Caco-2 (cell line): ENCODE results near the gene CPED1. TPM values are rescaled to one million over a fixed set of nuclear protein-coding genes. Genes with fewer than 3 reads are reported as not detected.

ENCODE experiments used
- BruUV-seq: library from RNA; stranded (reverse); fragments of 400-500 nt; replicated peaks from 2 replicates; lab custom pipeline; 2021; lab: Mats Ljungman, UMichigan
- CTCF ChIA-PET: fragments of 300-600 bp; sonication (Branson Sonifier 250); formaldehyde crosslinking; loops from one replicate; lab custom pipeline; 2022; ENCODE audit warnings: antibody characterized with exemption; lab: Charles Lee
- POLR2A ChIA-PET: fragments of 300-600 bp; sonication (Branson Sonifier 250); formaldehyde crosslinking; loops from one replicate; lab custom pipeline; 2022; ENCODE audit warnings: antibody characterized with exemption; lab: Charles Lee
- DNase-seq, 2 experiments: peaks; one replicate each; pipeline versions ENCODE4 v3.0.0 to v3.0.0-alpha.2; 2020 to 2022
- H3K27me3 ChIP-seq: replicated peaks from 2 replicates; pipeline ENCODE4 v1.6.0; 2011; ENCODE audit warnings: low read length; ENCODE audit not compliant: control insufficient read depth, insufficient read depth
- H3K36me3 ChIP-seq: 2 replicates; pipeline ENCODE4 v1.5.1; 2011; ENCODE audit warnings: low read length; ENCODE audit not compliant: control insufficient read depth, insufficient read depth
- H3K4me1 ChIP-seq: fragments of 250-450 bp; sonication (Bioruptor Pico); 2 replicates; pipeline ENCODE4 v1.5.1; 2020; ENCODE audit warnings: mild to moderate bottlenecking
- H3K4me3 ChIP-seq: 2 replicates; pipeline ENCODE4 v1.5.1; 2011; ENCODE audit warnings: low read depth, mild to moderate bottlenecking, control low read depth, low read length
- H3K9me3 ChIP-seq: fragments of 250-450 bp; sonication (Bioruptor Pico); 2 replicates; pipeline ENCODE4 v1.5.1; 2020; ENCODE audit warnings: mild to moderate bottlenecking, moderate library complexity
- H3K27ac Mint-ChIP-seq: one replicate; pipeline ENCODE4 v1.8.0; 2022; ENCODE audit warnings: mixed read lengths; ENCODE audit not compliant: unreplicated experiment
- H3K27me3 Mint-ChIP-seq: one replicate; pipeline ENCODE4 v1.8.0; 2022; ENCODE audit warnings: mixed read lengths; ENCODE audit not compliant: insufficient read depth, unreplicated experiment
- H3K36me3 Mint-ChIP-seq: one replicate; pipeline ENCODE4 v1.8.0; 2022; ENCODE audit warnings: mild to moderate bottlenecking, mixed read lengths; ENCODE audit not compliant: insufficient read depth, unreplicated experiment
- H3K4me1 Mint-ChIP-seq: one replicate; pipeline ENCODE4 v1.8.0; 2022; ENCODE audit warnings: low read depth, mixed read lengths; ENCODE audit not compliant: unreplicated experiment
- H3K4me3 Mint-ChIP-seq: one replicate; pipeline ENCODE4 v1.8.0; 2022; ENCODE audit warnings: mild to moderate bottlenecking, moderate library complexity, mixed read lengths; ENCODE audit not compliant: unreplicated experiment
- H3K9me3 Mint-ChIP-seq: one replicate; pipeline ENCODE4 v1.8.0; 2022; ENCODE audit warnings: mixed read lengths; ENCODE audit not compliant: unreplicated experiment
- CTCF ChIP-seq, 2 experiments: fragments of 200-600 bp in 1 of 2; IDR thresholded peaks; 1 replicate in 1 of 2; 2 replicates in 1 of 2; pipeline versions ENCODE4 v1.5.1 to v1.8.0; 2011 to 2022; ENCODE audit warnings: antibody characterized with exemption in 1 of 2, control low read depth in 1 of 2, inconsistent platforms in 1 of 2, low read depth in 1 of 2, low read length in 1 of 2, mild to moderate bottlenecking in 1 of 2, moderate library complexity in 1 of 2; ENCODE audit not compliant: insufficient read depth in 1 of 2, severe bottlenecking in 1 of 2, unreplicated experiment in 1 of 2
- intact Hi-C: fragments of 100-400 bp; cut with micrococcal nuclease; formaldehyde crosslinking; loops from one replicate; pipeline ENCODE4 v1.10.0; 2022; ENCODE audit not compliant: unreplicated experiment
- total RNA-seq: library from RNA; stranded (reverse); gene quantifications from 2 replicates; pipeline ENCODE4 v1.2.3, GENCODE V29; 2022

CPED1 gene
- total RNA-seq, 1 experiment from 2014 or later, result 0.23 TPM

GRCh38 chr7:120989257-120990220 lies 1.0 kb downstream of the CPED1 start:
- no peaks in the 10 kb centered on the region for H3K9me3 ChIP-seq
- BruUV-seq, result no TSS peak
- CTCF ChIA-PET, result interaction anchor here (1.7 to 3.6 kb wide), 3 partner anchors 93 to 118 kb away, joined by 4 to 23 read pairs (median 11); no protein-coding TSS in a partner anchor
- Mint-ChIP-seq H3K36me3 (peaks cover 2% of the 10 kb centered on the region), H3K4me3 (peak overlapping the region; percentile 90), H3K4me1 (peaks cover 13% of the 10 kb centered on the region), H3K9me3 (no peaks in the 10 kb centered on the region), H3K27me3 (peaks cover 6% of the 10 kb centered on the region), H3K27ac (no peak overlapping the region)
- intact Hi-C loops, result loop anchor here (2.0 to 5.0 kb wide), 3 partner anchors 21 to 182 kb away; no protein-coding TSS in a partner anchor
- DNase-seq, result no peak
- TF ChIP-seq CTCF (IDR thresholded peaks at IDR 0.05; ENCODE audit: insufficient read depth in 1 of 2, low read depth in 1 of 2, low read length in 1 of 2, severe bottlenecking in 1 of 2, unreplicated experiment in 1 of 2), result no peak
- no peaks in the 10 kb centered on the region for H3K36me3 ChIP-seq
- no peak overlapping the region for H3K4me3 ChIP-seq
- H3K27me3 ChIP-seq, result 0 out of 2 replicates have a peak, but pooled peaks cover 2% of the 10 kb centered on the region
- peaks cover 10% of the 10 kb centered on the region for H3K4me1 ChIP-seq
- POLR2A ChIA-PET, result no interaction called here

- Mint-ChIP-seq H3K27ac (no peak overlapping the region), H3K36me3 (no peaks in the 10 kb centered on the region), H3K4me3 (no peak overlapping the region), H3K4me1 (peaks cover 7% of the 10 kb centered on the region), H3K27me3 (peaks cover 6% of the 10 kb centered on the region), H3K9me3 (no peaks in the 10 kb centered on the region)
- ChIA-PET CTCF (no interaction called here), POLR2A (no interaction called here)
- intact Hi-C loops, result no loop called here
- TF ChIP-seq CTCF (IDR thresholded peaks at IDR 0.05; ENCODE audit: insufficient read depth in 1 of 2, low read depth in 1 of 2, low read length in 1 of 2, severe bottlenecking in 1 of 2, unreplicated experiment in 1 of 2), result no peak
- BruUV-seq, result no TSS peak
- no peak for DNase-seq
- Histone ChIP-seq H3K36me3 (no peaks in the 10 kb centered on the region), H3K27me3 (0 out of 2 replicates have a peak, but pooled peaks cover 2% of the 10 kb centered on the region), H3K4me1 (peaks cover under 1% of the 10 kb centered on the region), H3K9me3 (no peaks in the 10 kb centered on the region), H3K4me3 (no peak overlapping the region)
Measured at GRCh38 chr7:120990468-120991118, 2.1 kb downstream of the CPED1 start.

GRCh38 chr7:120991161-120991560 lies 2.6 kb downstream of the CPED1 start:
- TF ChIP-seq CTCF (IDR thresholded peaks at IDR 0.05; ENCODE audit: insufficient read depth in 1 of 2, low read depth in 1 of 2, low read length in 1 of 2, severe bottlenecking in 1 of 2, unreplicated experiment in 1 of 2), result no peak
- H3K27ac Mint-ChIP-seq, result no peak overlapping the region
- POLR2A ChIA-PET, result no interaction called here

More at GRCh38 chr7:120991161-120991560, 2.6 kb downstream of the CPED1 start:
- Histone ChIP-seq H3K4me1 (no peaks in the 10 kb centered on the region; the same call in 1 of the 2 replicates), H3K4me3 (no peak overlapping the region), H3K9me3 (no peaks in the 10 kb centered on the region), H3K36me3 (no peaks in the 10 kb centered on the region), H3K27me3 (0 out of 2 replicates have a peak, but pooled peaks cover 2% of the 10 kb centered on the region)
- intact Hi-C loops, result no loop called here
- no peak for DNase-seq
- Mint-ChIP-seq H3K4me3 (no peak overlapping the region), H3K27me3 (peaks cover 6% of the 10 kb centered on the region), H3K9me3 (no peaks in the 10 kb centered on the region), H3K36me3 (no peaks in the 10 kb centered on the region), H3K4me1 (peaks cover 7% of the 10 kb centered on the region)
- CTCF ChIA-PET, result no interaction called here
- no TSS peak for BruUV-seq
